Measurements from ENCODE around the gene YAP1.
A peak's percentile ranks its signal among the peaks of the same experiment; 100 is the strongest.
"Not testable (repeated sequence)": the region's sequence is repeated elsewhere in the genome, so short reads cannot be mapped to it uniquely, and the experiment has no call there.

Gene YAP1

DNA sequence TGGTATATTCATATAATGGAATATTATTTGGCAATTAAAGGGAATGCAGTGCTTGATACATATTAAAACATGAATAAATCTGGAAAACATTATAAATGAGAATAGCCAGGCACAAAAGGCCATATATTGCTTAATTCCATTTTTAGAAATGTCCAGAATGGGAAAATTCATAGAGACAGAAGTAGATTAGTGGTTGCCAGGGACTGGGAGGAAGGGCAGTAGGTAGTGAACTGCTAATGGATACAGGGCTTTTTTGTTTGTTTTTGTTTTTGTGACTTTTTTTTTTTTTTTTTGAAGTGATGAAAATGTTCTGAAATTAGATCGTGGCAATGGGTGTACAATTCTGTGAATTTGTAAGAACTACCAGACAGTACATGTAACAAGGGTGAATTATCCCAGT lies 86.1 kb downstream of the YAP1 start:
- DNase-seq (ENCODE audit: insufficient read length, low spot score) = no peak
- FAIRE-seq = no peak

DNA sequence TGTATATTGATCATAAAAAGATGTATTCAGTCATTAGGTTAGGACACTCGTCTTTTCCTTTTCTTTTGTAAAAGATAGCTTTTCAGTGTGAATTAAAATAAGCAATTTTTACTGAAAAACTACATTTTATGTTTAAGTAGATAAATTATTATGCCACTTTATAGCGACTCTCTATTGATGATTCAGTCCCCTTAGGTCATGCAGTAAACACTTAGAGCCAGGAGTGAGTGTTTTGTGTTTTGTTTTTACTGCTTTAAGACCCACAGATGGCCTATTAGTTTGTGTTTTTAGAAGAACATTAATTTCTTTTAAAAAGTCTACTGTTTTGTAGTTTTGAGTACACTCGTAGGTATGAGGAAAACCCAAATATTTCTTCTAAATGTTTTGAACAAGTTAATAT lies 86.6 kb downstream of the YAP1 start:
- DNase-seq (ENCODE audit: insufficient read length, low spot score) = no peak
- no peak for FAIRE-seq

DNA sequence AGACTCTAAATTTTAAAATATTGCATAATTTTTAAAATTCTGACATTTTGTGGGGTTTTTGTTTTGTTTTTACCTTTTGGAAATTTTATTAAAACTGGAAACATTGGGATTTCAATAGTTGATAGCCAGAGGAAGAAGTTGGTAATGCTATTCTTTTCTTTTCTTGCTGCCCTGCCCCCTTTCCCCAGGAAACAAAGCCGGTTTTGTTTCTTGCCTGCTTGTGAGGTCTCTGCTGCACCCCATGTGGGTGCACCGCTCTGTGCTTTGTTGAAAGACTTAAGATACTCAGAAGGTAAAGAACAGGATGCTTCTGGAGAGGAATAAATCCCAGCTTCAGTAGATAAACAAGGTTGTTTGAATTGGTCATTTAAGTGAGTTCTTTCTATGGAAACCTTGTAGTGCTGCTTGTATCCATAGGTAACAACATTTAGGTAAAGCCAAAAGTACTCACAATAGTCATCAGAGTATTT lies 87.5 kb downstream of the YAP1 start:
- peak; percentile 13 for FAIRE-seq
- no peak for DNase-seq (ENCODE audit: insufficient read length, low spot score)

DNA sequence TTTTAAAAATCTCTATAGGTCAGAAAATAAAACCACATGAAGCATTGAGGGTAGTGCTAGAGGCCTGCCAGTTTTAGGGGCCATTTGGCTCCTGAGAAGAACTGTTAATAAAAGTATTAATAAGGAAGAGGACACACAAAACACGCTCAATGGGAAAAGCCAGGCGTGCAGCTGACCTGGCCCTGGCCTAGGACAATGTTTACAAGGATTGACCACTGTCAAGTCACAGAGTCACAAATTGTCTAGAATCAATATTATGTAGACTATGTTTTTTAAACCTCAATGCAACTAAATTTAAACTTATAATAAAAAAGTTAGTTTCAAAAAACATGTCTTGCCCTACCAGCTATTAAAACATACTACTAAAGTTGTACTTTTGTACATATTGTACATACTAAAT lies 89.4 kb downstream of the YAP1 start:
- FAIRE-seq = no peak
- no peak for DNase-seq (ENCODE audit: insufficient read length, low spot score)

DNA sequence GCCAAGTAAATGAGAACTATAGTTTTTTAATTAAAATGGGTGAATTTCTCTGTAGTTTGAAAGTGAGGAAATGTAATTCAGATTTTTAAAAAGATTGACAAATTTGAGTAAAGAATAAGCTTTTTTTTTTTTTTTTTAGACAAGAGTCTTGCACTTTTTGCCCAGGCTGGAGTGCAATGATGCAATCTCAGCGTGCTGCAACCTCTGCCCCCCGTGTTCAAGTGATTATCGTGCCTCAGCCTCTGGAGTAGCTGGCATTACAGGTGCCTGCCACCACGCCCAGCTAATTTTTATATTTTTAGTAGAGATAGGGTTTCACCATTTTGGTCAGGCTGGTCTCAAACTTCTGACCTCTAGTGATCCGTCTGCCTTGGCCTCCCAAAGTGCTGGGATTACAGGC lies 90.1 kb downstream of the YAP1 start:
- FAIRE-seq = peak; percentile 79
- not testable (repeated sequence) for DNase-seq (ENCODE audit: insufficient read length, low spot score)

DNA sequence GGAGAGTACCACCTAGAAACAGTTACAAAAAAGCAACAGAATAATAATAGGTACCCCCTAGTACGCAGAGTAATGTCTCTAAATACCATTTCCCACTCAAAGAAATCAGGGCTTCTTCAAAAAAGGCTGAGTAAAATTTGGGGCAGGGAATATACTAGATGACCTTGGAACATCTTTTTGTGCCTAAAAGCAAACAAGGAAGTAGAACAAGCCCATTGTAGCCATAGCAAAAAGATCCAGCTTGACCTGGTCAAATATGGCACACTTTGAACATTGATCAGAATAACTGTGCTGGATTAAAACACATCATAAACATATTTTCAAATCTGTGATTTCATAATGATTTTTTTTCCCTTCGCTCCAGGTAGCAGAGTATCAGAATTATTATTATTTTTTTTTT lies 91.5 kb downstream of the YAP1 start:
- DNase-seq (ENCODE audit: insufficient read length, low spot score) (no peak), FAIRE-seq (peak; percentile 31)

DNA sequence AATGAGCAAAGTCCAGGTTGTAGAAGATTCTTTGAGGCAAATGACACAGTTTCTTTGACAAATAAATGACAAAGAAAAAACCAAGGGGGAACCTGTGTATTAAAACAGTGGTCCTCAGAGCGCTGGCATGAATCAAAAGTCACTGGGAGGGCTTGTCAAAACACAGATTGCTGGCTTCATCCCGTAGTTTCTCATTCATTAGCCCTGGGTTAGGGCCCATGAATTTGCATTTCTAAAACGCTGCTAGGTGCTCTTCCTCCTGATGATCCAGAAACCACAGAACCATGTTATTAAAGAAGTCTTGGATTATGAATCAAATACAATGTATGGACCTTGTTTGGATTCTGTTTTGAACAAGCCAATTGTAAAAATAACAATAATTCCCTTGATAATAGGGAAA lies 92.7 kb downstream of the YAP1 start:
- no peak for FAIRE-seq

DNA sequence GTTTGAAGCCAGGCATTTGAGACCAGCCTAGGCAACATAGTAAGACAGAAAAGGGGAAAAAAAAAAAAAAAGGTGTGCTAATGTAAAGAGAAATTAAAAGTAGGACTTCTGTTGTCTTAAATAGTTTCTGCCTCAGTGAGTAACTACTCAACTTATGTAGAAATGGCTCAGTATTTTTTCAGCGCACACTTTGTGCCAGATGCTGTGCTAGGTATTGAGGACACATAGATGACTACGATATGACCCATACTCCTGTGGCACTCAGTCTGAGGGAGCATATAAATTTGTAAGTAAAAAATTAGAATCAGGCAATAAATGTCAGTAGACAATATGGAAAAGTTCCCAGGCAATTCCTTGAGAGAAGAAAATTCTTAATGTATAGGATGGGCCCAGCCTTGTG lies 93.9 kb downstream of the YAP1 start:
- no peak for FAIRE-seq

More for the DNA sequence above, 92.7 kb downstream of the YAP1 start:
- no peak for DNase-seq (ENCODE audit: insufficient read length, low spot score)

DNA sequence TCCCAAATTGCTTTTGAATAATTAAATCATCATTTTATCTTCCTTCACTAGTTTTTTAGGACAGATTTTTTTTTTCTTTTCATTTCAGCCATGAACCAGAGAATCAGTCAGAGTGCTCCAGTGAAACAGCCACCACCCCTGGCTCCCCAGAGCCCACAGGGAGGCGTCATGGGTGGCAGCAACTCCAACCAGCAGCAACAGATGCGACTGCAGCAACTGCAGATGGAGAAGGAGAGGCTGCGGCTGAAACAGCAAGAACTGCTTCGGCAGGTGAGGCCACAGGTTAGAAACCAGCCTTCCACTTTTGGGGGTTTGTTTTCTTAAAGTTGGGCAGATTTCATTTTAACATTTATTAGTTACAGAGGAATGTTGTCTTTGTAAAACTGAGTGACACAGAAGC lies 95.6 kb downstream of the YAP1 start:
- FAIRE-seq = no peak
- DNase-seq (ENCODE audit: insufficient read length, low spot score) = no peak

More for the DNA sequence above, 93.9 kb downstream of the YAP1 start:
- no peak for DNase-seq (ENCODE audit: insufficient read length, low spot score)

DNA sequence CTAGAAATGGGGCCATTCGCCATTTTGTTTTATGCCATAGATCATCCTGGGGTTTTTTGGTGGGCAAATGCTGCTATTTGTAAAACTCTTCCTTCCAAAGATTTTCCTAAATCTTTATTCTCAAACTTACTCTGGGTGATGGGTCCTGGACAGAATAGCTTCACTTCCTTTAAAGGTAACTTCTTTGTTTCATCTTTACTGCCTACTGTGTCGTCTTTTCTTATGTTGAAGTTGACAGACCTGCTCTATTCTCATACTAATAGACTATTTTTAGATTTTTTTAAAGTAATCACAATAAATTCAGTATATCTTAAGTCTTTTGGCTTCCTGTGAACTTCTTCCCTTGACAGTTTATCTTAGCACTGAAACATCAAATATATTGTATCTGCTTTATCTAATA lies 98.6 kb downstream of the YAP1 start:
- FAIRE-seq (no peak), DNase-seq (ENCODE audit: insufficient read length, low spot score) (no peak)

DNA sequence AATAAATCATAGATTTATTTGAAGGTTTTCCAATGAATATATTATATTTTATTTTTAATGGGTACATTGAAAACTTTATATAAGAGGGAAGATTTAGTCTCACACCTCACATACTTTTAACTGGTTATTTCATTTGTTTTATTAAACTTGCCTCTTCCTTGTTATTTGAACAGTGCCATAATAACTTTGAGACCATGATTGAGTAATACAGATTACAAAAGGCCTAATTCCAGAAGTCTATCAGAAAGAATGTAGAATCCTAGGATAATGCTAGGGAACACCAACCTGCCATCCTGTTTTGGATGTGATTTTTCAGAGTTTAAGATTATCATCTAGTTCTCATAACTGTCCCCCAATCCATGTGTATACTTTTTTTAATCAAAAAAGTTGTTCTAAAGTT lies 104.4 kb downstream of the YAP1 start:
- FAIRE-seq = no peak
- DNase-seq (ENCODE audit: insufficient read length, low spot score) = no peak

DNA sequence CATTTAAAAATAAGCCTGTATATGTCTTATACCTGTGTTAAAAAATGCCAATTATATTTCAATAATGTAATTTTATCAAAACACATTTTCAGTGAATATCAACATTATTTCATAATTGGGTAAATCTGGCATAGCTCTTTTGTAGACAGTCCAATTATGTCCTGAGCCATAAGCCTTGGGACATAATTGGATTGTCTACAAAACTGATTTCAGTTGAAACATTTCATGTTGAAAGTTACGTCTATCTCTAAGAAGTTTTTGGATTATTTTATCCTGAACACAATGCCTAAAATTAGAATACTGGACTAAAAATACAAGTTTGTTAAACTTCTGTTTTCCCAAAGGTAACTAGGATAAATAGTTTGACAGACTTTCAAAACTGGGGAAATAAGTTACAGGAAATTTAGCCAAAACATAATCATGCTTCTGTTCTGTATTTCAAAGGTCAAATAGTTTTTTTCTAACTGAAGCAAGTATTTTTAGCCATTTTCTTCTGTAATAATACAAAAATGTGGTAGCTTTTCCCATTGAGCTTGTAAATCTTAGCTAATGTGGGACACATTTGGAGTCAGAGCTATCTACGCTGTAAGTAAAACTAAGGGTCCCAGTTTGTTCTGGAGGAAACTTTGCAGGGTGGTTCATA lies 106.3 kb downstream of the YAP1 start:
- FAIRE-seq (no peak), DNase-seq (ENCODE audit: insufficient read length, low spot score) (no peak)

DNA sequence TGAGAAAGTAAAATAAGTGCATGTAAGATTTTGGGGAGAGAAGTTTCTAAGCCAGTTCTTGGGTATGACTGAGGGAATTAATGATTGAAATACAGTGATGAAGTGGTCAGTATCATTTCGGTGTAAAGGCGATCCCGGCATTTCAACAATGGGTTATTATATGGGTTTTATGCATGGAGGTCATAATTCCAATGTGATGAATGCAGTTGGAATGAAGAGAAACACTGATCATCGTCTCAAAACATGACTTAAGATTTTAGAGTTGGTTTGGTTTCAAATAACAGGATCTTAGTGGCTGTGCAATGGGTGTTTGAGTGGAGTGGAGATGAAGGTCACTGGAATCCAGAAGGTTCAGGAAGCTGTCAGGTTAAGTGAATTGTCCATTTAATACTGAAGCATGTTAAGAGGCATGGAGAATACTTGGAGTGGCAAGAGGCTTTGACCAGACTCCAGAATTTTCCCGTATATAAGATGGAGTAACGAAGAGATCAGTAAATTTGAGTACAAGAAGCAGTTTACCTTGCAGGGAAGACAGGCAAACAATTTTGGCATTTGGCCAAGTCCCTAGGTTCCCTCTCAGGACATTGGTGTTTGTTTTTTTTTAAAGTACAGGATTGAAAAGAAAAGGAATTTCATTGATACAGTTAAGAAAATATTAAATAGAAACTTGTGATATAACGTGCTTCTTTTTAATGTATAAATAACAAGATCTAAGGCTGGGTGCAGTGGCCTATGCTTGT lies 110.7 kb downstream of the YAP1 start:
- DNase-seq (ENCODE audit: insufficient read length, low spot score) = peak; percentile 48
- FAIRE-seq = peak; percentile 89

DNA sequence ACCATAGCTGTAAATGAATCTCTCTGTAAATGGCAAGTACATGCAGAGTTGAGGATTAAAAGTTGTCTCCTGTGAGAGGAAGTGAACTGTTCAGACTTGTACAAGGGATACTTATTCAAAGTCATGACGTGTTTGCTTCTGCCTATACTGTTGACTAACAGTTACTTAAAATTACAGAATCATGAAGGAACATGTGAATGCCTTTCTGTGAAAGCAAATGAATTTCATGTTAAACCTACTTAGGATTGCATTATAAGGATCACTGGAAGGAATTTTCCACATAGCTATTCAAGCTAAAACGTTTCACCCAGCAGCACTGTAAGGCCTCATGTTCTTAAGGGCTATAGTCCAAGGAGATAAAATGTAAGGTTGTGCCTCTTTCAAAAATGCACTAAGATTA lies 113.6 kb downstream of the YAP1 start:
- no peak for DNase-seq (ENCODE audit: insufficient read length, low spot score)
- peak; percentile 40 for FAIRE-seq

DNA sequence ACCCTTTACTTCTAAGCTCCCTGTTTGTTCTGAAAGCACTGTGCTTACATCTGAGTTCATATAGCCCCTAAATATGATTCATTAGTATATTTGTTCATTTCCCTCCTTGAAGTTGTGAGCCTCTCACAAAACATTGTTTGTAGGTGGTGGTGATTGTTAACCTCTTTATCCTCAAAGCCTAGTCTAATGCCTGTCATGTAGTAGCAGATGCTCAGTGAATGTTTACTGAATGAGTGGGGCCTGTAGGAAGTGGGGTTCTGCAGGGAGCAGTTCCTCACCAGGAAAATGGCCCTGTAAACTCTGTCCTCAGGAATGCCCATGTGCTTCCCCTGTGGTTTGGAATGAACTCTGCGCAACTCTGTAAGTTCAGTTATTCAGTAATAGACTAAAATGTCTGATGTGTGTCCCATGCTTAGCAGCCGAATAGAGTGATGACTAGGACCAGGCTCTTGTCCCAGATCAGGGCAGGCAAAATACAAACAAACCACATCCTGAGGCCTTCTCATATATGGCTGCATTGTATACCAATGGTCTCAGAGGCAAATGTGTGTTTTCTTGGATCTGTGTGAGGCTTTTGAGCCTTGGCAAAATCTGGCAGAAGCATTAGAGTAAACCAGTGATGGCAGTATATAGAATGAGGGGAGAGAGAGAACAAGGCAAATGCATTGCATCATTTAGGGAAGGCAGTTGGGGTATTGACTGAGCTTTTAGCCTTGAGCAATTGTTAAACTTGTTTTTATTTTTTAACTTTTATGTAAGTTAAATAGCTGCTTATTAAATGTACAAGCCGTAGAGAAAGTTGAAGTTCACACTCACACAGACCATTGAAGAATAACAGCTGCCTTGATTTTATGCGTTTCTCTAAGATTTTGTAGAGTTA lies 115.7 kb downstream of the YAP1 start:
- FAIRE-seq (peak; percentile 92), DNase-seq (ENCODE audit: insufficient read length, low spot score) (peak; percentile 66)

DNA sequence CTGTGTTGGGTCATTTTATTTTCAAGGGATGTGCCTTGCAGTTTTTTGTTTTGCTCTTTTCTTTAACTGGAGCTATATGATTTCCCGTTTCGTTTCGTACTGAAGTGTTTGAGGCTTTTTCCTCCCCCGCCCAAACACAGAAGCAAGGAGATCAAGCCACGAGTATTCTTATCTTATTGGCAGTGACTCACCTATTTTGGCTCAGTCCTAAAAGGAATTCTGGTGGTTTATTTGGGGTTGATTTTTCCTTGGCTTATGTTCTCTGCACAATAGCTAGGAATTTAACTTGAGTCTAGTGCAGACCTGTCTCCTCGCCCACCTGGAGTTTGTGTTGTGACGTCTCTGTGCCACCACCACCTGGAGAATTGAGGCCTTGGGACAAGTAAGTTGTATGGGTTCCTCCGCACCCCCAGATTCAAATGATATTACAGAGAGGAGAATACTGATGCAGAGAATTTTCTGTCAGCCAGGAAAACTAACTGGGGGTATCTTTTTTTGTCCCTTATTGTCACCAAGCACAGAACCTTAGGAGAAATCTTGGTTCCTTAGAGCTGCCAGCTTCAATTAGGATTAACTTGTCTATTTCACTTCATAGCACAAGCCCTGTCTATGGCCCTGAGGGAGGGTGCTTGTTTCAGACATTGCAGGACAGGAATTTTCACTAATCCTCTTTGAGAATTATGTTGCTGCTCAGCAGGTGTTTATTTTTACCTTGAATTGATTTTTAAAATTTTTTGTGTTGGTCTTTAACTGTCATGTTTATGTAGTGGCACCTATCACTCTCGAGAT lies 116.6 kb downstream of the YAP1 start:
- FAIRE-seq = peak; percentile 82
- no peak for DNase-seq (ENCODE audit: insufficient read length, low spot score)

DNA sequence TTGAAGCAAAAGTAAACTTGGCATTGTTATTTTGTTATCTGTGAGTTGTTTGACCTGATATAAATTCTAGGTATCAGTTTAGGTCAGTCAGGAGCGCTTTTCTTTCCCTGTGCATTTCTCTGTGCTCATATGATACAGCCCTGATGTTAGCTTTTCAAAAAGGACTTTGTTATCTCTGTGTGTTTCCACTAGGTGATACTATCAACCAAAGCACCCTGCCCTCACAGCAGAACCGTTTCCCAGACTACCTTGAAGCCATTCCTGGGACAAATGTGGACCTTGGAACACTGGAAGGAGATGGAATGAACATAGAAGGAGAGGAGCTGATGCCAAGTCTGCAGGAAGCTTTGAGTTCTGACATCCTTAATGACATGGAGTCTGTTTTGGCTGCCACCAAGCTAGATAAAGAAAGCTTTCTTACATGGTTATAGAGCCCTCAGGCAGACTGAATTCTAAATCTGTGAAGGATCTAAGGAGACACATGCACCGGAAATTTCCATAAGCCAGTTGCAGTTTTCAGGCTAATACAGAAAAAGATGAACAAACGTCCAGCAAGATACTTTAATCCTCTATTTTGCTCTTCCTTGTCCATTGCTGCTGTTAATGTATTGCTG lies 119.4 kb downstream of the YAP1 start:
- FAIRE-seq = peak; percentile 49
- no peak for DNase-seq (ENCODE audit: insufficient read length, low spot score)

DNA sequence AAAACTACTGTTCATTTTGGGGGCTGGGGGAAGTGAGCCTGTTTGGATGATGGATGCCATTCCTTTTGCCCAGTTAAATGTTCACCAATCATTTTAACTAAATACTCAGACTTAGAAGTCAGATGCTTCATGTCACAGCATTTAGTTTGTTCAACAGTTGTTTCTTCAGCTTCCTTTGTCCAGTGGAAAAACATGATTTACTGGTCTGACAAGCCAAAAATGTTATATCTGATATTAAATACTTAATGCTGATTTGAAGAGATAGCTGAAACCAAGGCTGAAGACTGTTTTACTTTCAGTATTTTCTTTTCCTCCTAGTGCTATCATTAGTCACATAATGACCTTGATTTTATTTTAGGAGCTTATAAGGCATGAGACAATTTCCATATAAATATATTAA lies 119.9 kb downstream of the YAP1 start:
- FAIRE-seq = no peak
- no peak for DNase-seq (ENCODE audit: insufficient read length, low spot score)

DNA sequence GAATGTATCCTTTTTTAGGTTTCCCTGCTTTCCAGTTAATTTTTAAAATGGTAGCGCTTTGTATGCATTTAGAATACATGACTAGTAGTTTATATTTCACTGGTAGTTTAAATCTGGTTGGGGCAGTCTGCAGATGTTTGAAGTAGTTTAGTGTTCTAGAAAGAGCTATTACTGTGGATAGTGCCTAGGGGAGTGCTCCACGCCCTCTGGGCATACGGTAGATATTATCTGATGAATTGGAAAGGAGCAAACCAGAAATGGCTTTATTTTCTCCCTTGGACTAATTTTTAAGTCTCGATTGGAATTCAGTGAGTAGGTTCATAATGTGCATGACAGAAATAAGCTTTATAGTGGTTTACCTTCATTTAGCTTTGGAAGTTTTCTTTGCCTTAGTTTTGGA lies 120.7 kb downstream of the YAP1 start:
- peak; percentile 73 for FAIRE-seq
- no peak for DNase-seq (ENCODE audit: insufficient read length, low spot score)

DNA sequence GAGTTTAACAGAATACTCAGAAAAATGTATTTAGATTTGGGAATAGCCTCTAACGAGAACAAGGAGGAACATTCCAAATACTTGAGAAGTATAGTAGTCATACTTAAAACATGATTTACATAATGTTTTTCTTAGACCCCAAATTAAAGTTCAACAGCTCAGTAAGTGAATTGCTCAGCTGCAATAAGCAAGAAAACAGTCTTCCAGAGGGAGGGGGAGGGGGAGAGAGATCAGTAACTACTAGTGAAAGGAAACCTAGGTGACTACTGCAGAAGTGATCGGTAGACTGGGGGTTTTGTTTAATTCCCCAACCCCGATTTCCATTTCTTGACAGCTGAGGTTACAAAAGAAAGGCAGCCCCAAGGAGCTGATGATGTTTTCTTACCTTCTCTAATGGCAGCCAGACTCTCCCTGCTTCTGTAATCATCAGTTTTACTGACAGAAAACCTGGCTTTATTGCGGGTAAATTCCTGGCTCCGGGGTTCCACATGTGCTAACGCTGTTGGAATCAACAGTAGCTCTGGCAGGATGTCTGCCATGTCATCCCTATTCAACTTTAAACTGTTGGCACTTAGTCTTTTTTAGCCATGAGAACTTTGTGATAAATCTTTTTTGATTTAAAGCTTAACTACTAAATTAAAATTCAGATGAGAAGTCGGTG lies 124.7 kb downstream of the YAP1 start:
- DNase-seq (ENCODE audit: insufficient read length, low spot score) = no peak
- FAIRE-seq = peak; percentile 26
